ENCODE data around the gene MEP1A.

DNA sequence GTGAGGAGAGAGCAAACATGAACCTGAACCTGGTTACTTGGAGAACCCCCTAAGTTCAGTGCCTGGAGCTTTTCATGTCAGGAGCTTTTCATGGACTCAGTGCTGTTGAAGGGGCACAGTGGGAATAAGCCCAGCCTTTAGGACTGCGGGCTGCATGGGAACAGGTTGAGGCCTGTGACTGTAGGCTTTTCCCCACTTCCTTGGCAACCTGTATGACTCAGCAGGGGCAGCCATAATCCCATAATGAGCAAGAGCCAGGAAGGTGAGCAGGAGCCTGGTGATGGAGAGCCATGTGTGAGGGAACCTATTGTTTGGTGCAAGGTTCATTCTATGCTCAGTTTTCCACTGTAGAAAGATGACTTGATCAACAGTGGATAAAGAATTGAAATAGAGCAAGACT, 23.4 kb downstream of the MEP1A start:
- no peak for TF ChIP-seq CTCF (conservative IDR thresholded peaks at IDR 0.05 in 1 of 2, IDR thresholded peaks at IDR 0.05 in 1 of 2; ENCODE audit: extremely low read depth in 1 of 2, insufficient read depth in 1 of 2, low read depth in 1 of 2, low read length in 2 of 2)
- no peak for TF ChIP-seq EZH2 (IDR thresholded peaks at IDR 0.05; ENCODE audit: borderline replicate concordance, low read length)

Measured in mammary epithelial cell (primary cell).